ENCODE results near the gene NUDT7.

NUDT7 gene

GRCh38 chr16:77705351-77705750, 17.0 kb upstream of the NUDT7 start:
- peaks cover 0 to 5% of the 10 kb centered on the region in 2 donors for H3K9me3 Mint-ChIP-seq
- H3K4me1 Mint-ChIP-seq, result no peaks in the 10 kb centered on the region
- no peak for DNase-seq
- H3K27me3 Mint-ChIP-seq, result peaks cover 6% of the 10 kb centered on the region
- no peak overlapping the region for H3K4me3 Mint-ChIP-seq
- no peak overlapping the region for H3K27ac Mint-ChIP-seq
- ATAC-seq, result no peak

DNA sequence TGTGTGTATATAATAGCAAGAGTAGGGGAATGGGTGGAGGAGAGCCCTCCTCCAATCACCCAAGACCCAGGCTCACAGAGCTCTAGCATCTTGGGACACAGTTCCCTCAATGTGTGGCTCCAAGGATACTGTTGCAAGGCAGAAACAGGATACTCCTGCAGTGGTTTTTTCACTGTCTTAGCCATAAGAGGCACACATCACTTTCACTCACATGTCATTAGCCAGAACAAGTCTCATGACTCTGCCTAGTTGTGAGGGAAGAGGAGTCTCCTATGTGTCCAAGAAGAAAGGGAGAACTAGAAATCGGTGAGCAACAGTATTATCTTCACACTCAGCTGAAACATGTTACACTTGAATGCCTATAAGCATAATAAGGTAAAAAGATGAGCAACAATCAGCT, 11.1 kb upstream of the NUDT7 start:
- Mint-ChIP-seq H3K27me3 (peaks cover 6% of the 10 kb centered on the region), H3K9me3 (no peaks in the 10 kb centered on the region), H3K27ac (no peak overlapping the region), H3K4me3 (no peak overlapping the region), H3K4me1 (no peaks in the 10 kb centered on the region)
- no peak for ATAC-seq
- DNase-seq, result no peak

- DNase-seq (no peak), ATAC-seq (no peak)
- H3K27ac Mint-ChIP-seq, result no peak overlapping the region
- H3K27me3 Mint-ChIP-seq, result peaks cover 6% of the 10 kb centered on the region
- no peaks in the 10 kb centered on the region for H3K4me1 Mint-ChIP-seq
- no peaks in the 10 kb centered on the region for H3K9me3 Mint-ChIP-seq
- no peak overlapping the region for H3K4me3 Mint-ChIP-seq
Measured at GRCh38 chr16:77711775-77712174, 10.5 kb upstream of the NUDT7 start.

GRCh38 chr16:77715145-77715544, 7.2 kb upstream of the NUDT7 start:
- H3K27me3 Mint-ChIP-seq, result no peaks in the 10 kb centered on the region
- no peak overlapping the region for H3K4me3 Mint-ChIP-seq
- H3K4me1 Mint-ChIP-seq, result no peaks in the 10 kb centered on the region
- ATAC-seq (peak; percentile 43), DNase-seq (no peak)
- H3K9me3 Mint-ChIP-seq, result no peaks in the 10 kb centered on the region
- no peak overlapping the region for H3K27ac Mint-ChIP-seq

DNA sequence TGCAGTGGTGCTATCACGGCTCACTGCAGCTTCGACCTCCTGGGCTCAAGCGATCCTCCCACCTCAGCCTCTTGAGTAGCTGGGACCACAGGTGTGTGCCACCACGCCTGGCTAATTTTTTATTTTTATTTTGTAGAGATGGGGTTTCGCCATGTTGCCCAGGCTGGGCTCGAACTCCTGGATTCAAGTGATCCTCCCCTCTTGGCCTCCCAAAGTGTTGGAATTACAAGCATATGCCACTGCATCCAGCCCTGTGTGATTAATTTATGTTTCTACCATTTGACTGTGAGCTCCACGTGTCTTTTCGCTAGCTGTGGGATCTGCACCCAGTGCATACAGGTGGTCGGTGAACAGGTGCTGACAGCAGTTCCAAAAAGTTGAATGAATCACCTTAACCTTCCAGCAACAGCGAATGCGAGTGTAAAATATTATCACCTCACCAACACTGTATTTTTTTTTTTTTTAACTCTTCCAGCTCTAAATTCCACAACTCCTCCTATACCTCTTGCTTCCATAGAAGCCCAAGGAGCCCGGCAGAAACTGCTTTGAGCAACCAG, 484 bp upstream of the NUDT7 start:
- Mint-ChIP-seq H3K9me3 (peaks cover 0 to 9% of the 10 kb centered on the region in 2 donors), H3K4me3 (peak overlapping the region; percentile 89 to 90), H3K27ac (peak overlapping the region; percentile 59 to 94), H3K27me3 (no peaks in the 10 kb centered on the region), H3K4me1 (peaks cover 15% of the 10 kb centered on the region)
- DNase-seq (peak in 1 of 2 donors; percentile 12), ATAC-seq (peak; percentile 49)

DNA sequence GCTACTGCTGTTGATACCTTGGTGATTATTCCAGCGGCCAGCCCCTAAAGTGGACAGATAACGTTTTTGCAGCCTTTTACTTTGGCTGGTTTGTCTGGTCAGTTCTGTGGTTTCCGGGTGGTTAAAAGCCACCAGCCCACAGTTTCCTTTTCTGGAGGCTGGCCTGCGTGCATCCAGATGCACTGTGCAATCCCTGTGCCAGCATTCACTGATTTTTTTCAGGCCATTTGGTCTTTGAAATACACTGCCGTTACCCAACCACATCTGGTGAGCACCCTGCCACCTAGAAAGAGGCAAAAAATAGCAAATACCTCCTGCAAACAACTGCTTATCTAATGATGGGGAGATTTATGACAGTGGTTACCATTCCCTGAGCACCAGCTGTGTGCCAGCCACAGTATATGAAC, 797 bp downstream of the NUDT7 start:
- ATAC-seq (no peak), DNase-seq (peak in 1 of 2 donors; percentile 14)
- H3K27me3 Mint-ChIP-seq, result no peaks in the 10 kb centered on the region
- peak overlapping the region; percentile 89 to 90 for H3K4me3 Mint-ChIP-seq
- H3K4me1 Mint-ChIP-seq, result peaks cover 15% of the 10 kb centered on the region
- peak overlapping the region; percentile 48 to 72 for H3K27ac Mint-ChIP-seq
- peaks cover 0 to 11% of the 10 kb centered on the region in 2 donors for H3K9me3 Mint-ChIP-seq

- DNase-seq, result no peak
- no peak overlapping the region for H3K27ac Mint-ChIP-seq
- no peak for ATAC-seq
- H3K27me3 Mint-ChIP-seq, result no peaks in the 10 kb centered on the region
- peak overlapping the region; percentile 8 to 37 for H3K4me3 Mint-ChIP-seq
- peaks cover 0 to 11% of the 10 kb centered on the region in 2 donors for H3K9me3 Mint-ChIP-seq
- H3K4me1 Mint-ChIP-seq, result peaks cover 15% of the 10 kb centered on the region
Measured at GRCh38 chr16:77724174-77724573, 1.9 kb downstream of the NUDT7 start.

DNA sequence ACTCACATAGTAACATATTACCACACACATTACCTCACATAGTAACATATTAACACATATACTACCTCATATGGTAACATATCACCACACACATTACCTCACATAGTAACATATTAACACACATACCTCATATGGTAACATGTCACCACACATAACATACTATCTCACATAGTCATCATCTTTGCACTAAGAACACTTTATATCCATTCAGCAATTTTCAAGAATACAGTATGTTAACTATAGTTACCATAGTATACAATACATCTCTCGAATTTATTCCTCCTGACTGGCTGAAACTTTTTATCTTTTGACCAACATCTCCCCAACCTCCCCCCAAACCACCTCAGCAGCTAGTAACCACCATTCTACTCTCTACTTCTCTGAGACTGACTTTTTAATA, 7.6 kb downstream of the NUDT7 start:
- Mint-ChIP-seq H3K27ac (no peak overlapping the region), H3K4me1 (no peaks in the 10 kb centered on the region), H3K9me3 (peaks cover 10 to 18% of the 10 kb centered on the region in 2 donors), H3K4me3 (no peak overlapping the region), H3K27me3 (no peaks in the 10 kb centered on the region)
- ATAC-seq (no peak), DNase-seq (no peak)

- DNase-seq (no peak), ATAC-seq (peak; percentile 38)
Measured at GRCh38 chr16:77732241-77732946, 10.1 kb downstream of the NUDT7 start.

GRCh38 chr16:77736879-77737278, 14.6 kb downstream of the NUDT7 start:
- peak; percentile 95 for ATAC-seq
- no peak for DNase-seq
- H3K4me3 Mint-ChIP-seq, result no peak overlapping the region
- H3K9me3 Mint-ChIP-seq, result peaks cover 5 to 17% of the 10 kb centered on the region in 2 donors
- peaks cover 9% of the 10 kb centered on the region for H3K4me1 Mint-ChIP-seq
- peak overlapping the region in 1 of 2 donors; percentile 82 for H3K27ac Mint-ChIP-seq
- H3K27me3 Mint-ChIP-seq, result no peaks in the 10 kb centered on the region

More at GRCh38 chr16:77732241-77732946, 10.1 kb downstream of the NUDT7 start:
- Mint-ChIP-seq H3K27me3 (no peaks in the 10 kb centered on the region), H3K27ac (no peak overlapping the region), H3K9me3 (peaks cover 10 to 17% of the 10 kb centered on the region in 2 donors), H3K4me1 (peaks cover 5% of the 10 kb centered on the region), H3K4me3 (no peak overlapping the region)

- no peak overlapping the region for H3K27ac Mint-ChIP-seq
- H3K9me3 Mint-ChIP-seq, result peaks cover 5 to 17% of the 10 kb centered on the region in 2 donors
Measured at GRCh38 chr16:77738706-77739558, 16.6 kb downstream of the NUDT7 start.

DNA sequence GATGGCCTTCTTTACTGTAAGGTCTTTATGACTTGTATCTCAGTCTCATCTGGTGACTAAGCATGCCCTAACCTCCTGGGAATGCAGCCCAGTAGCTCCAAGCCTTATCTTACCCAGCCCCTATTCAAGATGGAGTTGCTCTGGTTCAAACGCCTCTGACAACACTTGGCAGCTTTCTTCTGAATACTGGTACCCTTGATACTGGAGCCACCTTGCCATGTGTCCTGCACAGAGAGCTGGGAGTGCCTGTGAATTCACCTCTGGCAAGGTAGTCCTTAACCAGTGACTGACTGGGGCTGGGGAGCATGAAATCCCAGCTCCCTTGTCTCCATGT, 17.2 kb downstream of the NUDT7 start:
- Mint-ChIP-seq H3K4me1 (peaks cover 9% of the 10 kb centered on the region), H3K27ac (no peak overlapping the region), H3K4me3 (no peak overlapping the region), H3K27me3 (no peaks in the 10 kb centered on the region), H3K9me3 (peaks cover 3 to 14% of the 10 kb centered on the region in 2 donors)
- ATAC-seq (no peak), DNase-seq (no peak)

More at GRCh38 chr16:77738706-77739558, 16.6 kb downstream of the NUDT7 start:
- ATAC-seq (no peak), DNase-seq (no peak)
- Mint-ChIP-seq H3K27me3 (no peaks in the 10 kb centered on the region), H3K4me3 (no peak overlapping the region), H3K4me1 (peaks cover 9% of the 10 kb centered on the region)

GRCh38 chr16:77744141-77744540, 21.8 kb downstream of the NUDT7 start:
- no peak overlapping the region for H3K4me3 Mint-ChIP-seq
- ATAC-seq, result no peak
- H3K27me3 Mint-ChIP-seq, result no peaks in the 10 kb centered on the region
- DNase-seq, result no peak
- no peak overlapping the region for H3K27ac Mint-ChIP-seq
- H3K4me1 Mint-ChIP-seq, result no peaks in the 10 kb centered on the region
- H3K9me3 Mint-ChIP-seq, result no peaks in the 10 kb centered on the region

DNA sequence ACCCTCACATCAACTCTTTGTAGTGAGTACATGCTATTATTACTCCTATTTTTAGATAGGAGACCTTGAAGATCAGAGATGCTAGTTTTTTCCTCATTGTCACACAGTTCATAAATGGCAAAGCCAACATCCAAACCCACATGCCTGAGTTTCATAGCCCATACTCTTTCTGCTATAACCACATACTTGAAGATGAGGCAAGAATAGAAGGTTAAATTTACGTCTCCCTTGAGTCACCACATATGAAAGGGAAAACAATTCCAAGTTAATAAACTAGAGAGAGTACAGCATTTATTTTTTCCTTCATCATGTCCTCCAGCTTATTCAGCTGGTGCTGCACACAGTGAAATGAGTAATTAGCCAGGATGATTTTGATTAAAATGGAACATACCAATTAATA, 23.7 kb downstream of the NUDT7 start:
- Mint-ChIP-seq H3K4me1 (no peaks in the 10 kb centered on the region), H3K27ac (no peak overlapping the region), H3K27me3 (peaks cover 11% of the 10 kb centered on the region), H3K4me3 (no peak overlapping the region), H3K9me3 (no peaks in the 10 kb centered on the region)
- ATAC-seq, result no peak
- DNase-seq, result no peak

DNA sequence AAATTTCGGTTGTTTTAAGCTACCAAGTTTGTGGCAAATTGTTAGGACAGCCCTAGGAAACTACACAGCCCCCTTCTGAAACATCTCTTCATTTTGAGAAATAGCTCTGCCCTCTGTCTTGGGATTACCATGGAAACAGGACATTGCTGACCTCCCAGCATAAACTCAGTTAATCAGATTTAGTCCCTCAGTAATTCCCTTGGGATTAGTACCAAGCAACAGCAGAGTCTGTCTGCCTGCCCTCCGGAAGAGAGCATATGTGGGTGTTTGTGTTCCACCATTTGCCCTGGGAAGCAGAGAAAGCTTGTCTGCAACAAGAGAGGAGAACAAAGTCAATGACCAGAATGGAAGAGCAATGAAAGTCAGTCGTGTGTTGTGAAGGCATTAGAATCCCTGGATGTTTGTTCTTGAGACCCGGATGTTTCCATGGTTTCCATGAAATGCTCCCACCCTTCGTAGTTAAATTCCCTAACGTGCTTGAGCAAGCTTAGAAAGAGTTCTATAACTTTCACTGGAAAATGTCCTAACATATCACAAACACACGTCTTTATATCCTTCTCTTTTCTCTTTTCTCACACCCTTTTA, 26.2 kb downstream of the NUDT7 start:
- Mint-ChIP-seq H3K4me1 (no peaks in the 10 kb centered on the region), H3K4me3 (no peak overlapping the region), H3K27ac (no peak overlapping the region), H3K9me3 (no peaks in the 10 kb centered on the region), H3K27me3 (peaks cover 18% of the 10 kb centered on the region)
- DNase-seq, result no peak
- ATAC-seq, result no peak

- ATAC-seq, result no peak
- H3K4me3 Mint-ChIP-seq, result no peak overlapping the region
- H3K9me3 Mint-ChIP-seq, result no peaks in the 10 kb centered on the region
- H3K27me3 Mint-ChIP-seq, result peaks cover 18% of the 10 kb centered on the region
- no peaks in the 10 kb centered on the region for H3K4me1 Mint-ChIP-seq
- no peak for DNase-seq
- no peak overlapping the region for H3K27ac Mint-ChIP-seq
Measured at GRCh38 chr16:77749415-77749814, 27.1 kb downstream of the NUDT7 start.

Data from stimulated activated naive CD8-positive, alpha-beta T cell treated with anti-CD3 and anti-CD28 coated beads, Interleukin-15, amount 100 ng/mL, for 72 hours (primary cell).